ENCODE results near the gene HEATR3.
A peak's percentile ranks its signal among the peaks of the same experiment; 100 is the strongest.

The HEATR3 gene, protein sequence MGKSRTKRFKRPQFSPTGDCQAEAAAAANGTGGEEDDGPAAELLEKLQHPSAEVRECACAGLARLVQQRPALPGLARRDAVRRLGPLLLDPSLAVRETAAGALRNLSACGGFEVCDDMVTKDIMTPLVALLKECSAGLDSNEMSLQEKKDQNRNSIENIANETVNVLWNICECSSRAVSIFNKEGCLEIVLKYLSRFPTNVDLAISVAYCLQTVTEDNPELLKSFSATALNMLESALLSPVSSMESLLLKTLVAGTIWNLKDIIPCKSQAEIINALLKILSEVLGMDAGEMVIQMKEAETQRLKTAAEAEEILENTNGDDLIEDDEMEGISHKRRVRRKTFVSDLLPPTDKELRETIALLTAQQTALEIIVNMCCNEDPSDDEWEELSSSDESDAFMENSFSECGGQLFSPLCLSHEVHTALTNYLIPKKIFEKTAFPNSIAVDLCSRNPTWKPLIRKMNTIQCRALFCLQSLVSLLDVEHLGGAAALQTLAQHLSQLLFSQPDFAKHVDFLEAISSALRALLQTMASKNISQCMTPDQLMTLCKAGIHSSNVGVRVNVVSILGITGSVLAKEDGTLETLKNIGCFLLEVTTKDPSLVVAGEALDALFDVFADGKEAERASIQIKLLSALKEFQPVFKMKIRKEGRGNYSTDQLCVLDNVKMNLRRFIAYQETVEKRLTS

DNA sequence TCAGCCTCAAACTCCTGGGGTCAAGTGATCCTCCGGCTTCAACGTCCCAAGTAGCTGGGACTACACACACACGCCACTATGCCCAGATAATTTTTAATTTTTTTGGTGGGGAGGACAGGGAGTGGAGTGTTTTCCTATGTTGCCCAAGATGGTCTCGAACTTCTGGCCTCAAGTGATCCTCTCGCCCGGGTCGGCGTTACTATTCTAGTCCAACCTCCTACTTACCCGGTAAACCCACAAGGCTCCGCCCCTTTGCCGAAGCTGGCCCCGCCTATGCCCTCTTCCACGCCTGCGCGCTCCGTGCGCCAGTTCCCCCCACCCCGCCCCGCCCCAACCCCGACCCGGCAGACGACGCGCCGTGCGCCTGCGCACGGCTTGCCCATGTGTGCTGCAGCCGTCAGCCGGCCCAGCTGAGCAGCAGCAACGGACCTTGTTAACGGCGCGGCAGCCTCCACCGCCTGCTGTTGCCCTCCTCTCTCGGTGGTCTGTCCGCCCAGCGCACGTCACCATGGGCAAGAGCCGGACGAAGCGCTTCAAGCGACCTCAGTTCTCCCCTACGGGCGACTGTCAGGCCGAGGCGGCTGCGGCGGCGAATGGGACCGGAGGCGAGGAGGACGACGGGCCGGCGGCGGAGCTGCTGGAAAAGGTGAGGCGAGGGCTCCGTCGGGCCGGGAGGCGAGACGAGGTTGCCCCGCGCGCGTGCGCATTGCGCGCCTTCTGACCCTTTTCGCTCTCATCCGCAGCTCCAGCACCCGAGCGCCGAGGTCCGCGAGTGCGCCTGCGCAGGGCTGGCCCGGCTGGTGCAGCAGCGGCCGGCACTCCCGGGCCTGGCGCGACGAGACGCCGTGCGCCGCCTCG, at the start of gene HEATR3:
Gene HEATR3 (plus strand): TSS at position 347 of the 858 bp plus-strand sequence. CDS start 162 bp downstream, at position 509.
- peak; percentile 92 for DNase-seq (ENCODE audit: low read depth)

DNA sequence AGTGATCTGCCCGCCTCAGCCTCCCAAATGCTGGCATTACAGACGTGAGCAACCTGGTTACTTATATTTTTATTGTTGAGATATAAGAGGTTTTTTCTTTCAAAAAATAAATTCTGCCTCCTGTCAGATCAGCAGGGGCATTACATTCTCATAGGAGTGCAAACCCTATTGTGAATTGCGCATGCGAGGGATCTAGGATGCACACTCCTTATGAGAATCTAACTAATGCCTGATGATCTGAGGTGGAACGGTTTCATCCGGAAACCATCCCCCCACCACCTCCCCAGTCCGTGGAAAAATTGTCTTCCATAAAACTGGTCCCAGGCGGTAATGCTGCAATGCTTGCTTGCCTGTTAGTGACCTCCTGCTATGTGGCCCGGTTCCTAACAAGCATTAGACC, 48.2 kb upstream of the HEATR3 start:
- DNase-seq (ENCODE audit: low read depth), result no peak

DNA sequence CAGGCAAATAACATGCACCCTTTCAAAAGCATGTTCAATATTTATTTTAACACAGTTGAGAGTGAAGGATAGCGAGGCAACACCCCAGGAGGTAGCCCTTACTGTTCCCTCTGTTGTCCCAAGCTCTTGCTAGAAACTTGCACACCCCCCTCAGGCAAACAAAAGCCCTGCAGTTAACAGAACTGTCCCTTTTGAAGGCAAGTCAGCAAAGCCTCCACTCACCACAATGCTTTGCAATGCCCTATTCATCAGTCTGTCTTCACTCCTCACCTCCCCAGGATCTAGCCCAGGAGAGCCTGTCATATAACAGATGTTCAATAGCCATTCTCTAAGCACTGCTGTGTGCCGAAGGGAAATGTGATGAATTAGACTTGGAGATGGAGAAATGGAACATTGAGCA, 44.2 kb upstream of the HEATR3 start:
- DNase-seq (ENCODE audit: low read depth), result peak; percentile 37

DNA sequence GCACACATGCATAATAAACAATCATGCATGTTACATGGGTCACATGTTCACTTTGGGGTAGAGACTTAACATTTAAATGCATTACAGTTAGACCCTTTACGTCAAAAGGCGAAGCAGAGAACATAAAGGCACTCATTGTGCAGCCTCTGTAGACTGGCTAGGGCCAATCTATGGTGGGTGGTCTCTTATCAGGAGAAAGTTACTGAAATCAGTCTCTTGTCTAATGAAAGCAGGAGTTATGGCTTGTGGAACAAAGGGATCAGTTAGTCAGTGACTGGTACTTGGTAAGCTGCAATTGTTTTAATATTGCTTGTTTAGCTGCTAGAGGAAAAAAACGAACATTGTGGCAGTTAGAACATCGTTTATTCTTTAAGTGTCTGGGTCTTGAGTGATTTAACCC, 42.1 kb upstream of the HEATR3 start:
- no peak for DNase-seq (ENCODE audit: low read depth)

DNA sequence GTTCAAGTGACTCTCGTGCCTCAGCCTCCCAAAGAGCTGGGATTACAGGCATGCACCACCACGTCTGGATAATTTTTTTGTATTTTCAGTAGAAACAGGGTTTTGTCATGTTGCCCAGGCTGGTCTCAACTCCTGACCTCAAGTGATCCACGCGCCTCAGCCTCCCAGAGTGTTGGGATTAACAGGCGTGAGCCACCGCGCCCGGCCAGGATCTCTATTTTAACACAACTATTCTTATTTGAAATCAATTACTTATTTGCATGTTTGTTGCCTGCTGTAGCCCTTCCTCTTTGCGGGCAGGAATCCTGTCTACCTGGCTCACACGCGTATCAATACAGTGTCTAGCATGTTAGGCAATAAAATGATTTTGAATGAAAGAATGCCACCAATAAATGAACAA, 41.6 kb upstream of the HEATR3 start:
- no peak for DNase-seq (ENCODE audit: low read depth)

DNA sequence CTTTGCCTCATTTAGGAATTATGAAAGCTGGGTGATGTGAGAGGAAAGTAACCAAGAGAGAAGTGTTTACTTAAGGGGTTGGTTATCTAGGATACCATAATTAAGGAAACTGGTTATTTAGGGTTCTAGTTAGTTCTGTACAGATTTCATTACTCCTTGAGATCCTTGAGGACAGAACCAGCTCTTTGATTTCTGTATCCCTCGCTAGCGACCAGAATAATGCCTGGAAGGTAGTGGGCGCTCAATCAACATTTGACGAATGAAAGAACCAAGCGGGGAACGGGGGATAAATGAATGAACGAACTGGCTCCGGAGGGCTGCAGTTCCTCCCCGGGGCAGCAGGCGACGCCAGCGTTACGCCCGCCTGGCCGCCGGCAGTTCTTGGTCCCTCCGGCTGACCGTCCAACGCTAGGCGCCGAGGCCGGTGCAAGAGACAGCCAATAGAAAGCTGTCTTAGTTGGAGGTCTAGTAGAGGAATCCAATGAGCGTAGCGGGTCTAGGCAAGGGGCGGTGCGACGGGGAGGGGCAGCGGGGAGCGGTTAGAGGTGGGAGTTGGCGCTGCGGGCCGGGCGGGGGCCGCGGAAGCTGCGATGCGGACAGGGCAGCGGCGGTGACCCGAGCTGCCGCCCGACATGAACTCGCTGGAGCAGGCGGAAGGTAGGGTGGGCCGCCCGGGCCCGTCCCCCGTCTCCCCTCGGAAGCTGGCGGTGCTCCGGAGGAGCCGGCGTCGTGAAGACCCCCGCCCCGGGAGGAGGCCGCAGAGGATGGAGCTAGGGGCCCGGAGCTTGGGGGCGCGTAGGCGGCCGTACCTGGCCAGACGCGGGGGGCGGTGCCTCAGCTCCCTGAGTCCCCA, 40.9 kb upstream of the HEATR3 start, which contains the start of gene CNEP1R1:
Gene CNEP1R1 (plus strand): TSS at position 542 of the 853 bp plus-strand sequence. CDS start 91 bp downstream, at position 633.
- peak; percentile 98 for DNase-seq (ENCODE audit: low read depth)

DNA sequence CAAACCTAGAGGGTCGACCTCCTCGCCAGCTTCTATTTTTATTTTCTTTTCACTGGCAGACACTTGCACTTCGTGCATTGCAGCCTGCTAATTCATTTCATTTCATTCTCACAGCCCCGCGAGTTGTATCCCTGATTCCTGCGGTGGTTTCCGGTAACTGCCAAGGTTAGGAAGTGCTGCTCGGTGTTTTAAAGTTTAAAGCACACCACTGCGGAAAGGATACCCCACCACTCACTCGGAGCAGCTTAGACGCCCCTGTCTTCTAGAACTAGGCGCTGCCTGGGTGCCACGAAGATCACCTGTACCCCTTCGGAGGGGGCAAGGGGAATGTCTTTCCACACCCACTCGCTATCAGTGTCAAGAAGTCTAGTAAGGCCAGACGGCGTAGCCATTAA, 40.2 kb upstream of the HEATR3 start:
- DNase-seq (ENCODE audit: low read depth), result peak; percentile 39

DNA sequence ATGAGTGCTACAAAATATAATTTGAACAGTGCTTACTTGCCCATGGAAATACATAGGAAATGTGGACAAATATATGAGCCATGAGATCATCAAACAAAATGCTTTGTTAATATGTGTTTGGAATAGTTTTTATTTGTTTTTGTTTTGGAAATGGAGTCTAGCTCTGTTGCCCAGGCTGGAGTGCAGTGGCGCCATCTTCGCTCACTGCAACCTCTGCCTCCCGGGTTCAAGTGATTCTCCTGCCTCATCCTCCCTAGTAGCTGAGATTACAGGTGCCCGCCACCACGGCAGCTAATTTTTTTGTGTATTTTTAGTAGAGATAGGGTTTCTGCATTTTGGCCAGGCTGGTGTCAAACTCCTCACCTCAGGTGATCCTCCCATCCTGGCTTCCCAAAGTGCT, 37.9 kb upstream of the HEATR3 start:
- DNase-seq (ENCODE audit: low read depth), result no peak

DNA sequence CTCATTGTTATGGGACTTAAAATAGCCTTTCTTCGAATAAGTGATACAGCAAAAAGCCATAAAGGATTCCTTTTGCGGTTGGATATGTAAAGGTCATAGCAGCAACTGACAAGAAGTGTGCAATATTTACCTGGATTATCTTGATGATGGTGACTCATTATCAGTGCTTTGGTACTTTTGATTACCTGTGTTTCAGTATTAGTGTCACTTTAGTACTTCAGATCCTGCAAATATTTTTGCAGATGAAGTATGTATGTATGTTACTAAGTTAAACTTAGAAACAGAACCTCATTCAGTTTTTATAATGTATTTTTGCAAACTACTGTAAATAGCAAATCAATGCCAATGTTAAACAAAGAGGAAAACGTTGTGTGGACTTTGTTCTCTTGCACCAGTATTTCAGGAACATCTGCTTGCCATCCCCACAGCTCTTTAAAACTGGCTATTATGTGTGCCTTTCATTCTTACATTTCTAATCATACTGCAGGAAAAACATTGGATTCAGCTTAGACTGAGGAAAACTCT, 30.2 kb upstream of the HEATR3 start:
- DNase-seq (ENCODE audit: low read depth), result no peak

DNA sequence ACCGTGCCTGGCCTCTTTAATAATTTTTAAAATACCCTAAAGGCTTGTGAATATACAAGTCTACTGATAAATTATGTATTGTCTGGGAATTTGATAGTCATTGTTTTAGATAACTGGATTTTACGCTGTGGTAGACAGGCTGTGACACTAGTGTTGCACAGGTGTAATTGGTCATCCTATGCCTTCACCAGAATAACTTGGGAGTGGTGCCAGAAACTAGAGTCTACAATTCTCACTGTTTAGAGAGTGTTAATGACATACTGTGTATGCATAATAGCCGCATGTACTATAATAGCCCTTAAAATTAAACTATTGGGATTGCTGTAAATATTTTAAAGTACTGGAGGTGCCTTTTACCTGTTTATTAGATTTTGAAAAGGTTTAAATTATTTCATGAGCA, 29.3 kb upstream of the HEATR3 start:
- DNase-seq (ENCODE audit: low read depth), result no peak

DNA sequence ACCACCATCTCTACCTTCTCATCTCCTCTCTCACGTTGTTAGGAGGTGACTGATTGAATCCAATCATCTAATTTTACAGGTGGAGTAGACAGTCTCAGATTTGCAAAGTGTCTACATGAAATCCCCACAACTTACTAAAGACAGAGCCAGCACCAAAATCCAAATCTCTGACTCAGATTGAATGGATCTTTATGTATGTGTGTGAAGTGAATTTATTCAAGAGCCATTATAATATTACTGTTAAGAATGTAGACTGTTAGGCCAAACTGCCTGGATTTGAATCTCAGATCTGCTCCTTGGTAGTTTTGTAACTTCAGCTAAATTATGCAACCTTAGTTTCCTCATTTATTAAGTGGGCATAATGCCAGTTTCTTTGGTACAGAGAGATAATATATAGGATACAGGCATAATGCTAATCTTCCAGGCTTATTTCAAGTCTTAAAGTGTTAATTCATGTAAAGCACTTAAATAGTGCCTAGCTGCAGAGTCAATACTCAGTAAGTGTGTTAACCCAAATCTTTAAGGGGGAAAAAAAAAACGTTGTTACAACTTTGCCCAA, 28.0 kb upstream of the HEATR3 start:
- no peak for DNase-seq (ENCODE audit: low read depth)

DNA sequence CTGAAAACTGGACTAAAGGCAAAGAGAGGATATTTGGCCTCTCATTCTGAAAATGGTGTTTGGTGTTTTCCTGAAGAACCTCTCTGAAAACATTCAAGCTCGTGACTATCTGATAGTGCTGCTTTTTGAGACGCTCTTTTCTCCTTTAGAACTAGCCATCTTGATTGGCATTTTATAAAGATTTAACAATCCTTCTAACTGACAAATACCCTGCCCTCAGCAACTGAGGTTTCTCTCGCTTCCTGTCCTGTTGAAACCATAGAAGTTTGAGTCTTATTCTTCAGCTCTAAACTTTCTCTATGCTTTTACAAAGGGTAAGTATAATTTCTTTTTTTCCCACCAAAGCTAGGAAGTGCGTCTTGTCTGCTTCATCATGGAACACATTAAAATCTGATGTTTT, 27.5 kb upstream of the HEATR3 start:
- DNase-seq (ENCODE audit: low read depth), result no peak

DNA sequence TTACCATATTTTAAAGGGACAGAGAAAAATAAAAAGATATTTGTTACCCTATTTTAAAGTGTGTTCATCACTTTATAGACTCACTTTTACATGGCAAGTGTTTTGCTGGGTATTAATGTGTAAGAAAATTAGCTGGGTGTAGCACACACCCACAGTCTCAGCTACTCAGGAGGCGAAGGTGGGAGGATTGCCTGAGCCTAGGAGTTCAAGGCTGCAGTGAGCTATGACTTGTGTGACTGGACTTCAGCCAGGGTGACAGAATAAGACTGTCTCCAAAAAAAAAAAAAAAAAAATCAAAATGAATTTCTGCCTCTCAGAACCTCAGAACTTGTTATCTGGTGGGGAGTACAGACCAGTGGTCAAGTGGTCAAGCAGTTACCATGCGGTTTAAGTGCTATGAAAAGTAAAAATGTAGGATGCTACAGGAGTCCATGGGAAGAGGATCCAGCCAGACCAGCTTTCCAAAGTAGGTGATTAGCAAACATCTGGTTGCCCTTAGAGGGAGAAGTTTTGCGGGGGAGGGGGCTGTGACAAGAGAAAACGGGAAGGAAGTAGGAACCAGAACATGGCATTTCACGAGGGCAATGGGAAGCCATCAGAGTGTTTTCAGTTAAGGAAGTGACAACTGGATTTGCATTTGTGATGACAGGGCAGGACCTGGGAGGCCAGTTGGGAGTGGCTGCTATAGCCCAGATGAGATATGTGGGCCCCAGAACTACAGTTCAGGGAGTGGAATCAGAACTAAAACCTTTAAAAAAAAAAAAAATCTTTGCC, 26.8 kb upstream of the HEATR3 start:
- DNase-seq (ENCODE audit: low read depth), result no peak

DNA sequence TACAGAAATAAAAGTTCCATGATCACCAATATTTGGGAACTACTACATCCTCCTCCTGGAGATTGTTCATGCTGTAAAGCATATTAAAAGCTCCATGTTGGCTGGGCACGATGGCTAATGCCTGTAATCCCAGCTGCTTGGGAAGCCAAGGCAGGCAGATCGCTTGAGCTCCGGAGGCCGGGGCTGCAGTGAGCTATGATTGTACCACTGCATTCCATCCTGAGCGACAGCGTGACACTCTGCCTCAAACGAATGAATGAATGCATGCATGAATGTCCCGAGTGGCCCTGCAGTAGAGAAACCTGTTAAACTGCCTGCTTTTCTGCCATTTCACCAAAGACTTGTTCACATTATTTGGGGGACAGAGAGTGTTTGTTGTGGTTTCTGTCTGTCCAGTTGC, 25.8 kb upstream of the HEATR3 start:
- no peak for DNase-seq (ENCODE audit: low read depth)

DNA sequence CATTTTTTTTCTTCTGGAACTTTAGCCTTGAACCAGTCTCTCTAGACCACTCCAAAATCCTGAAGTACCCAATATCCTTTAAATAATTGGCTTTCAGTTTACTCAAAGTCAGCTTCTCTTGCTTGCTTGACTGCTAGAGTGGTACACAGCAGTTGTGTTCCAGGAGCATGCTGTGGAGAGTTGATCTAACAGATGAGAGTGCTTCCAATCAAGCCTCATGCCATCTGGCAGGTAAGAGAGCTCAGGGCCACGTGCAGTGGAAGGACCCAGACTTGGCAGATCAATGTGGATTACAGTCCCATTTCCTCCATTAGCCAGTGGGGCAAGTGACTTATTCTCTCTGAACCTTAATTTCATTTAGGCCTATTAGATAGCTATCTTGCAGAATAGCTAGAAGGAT, 25.1 kb upstream of the HEATR3 start:
- no peak for DNase-seq (ENCODE audit: low read depth)

DNA sequence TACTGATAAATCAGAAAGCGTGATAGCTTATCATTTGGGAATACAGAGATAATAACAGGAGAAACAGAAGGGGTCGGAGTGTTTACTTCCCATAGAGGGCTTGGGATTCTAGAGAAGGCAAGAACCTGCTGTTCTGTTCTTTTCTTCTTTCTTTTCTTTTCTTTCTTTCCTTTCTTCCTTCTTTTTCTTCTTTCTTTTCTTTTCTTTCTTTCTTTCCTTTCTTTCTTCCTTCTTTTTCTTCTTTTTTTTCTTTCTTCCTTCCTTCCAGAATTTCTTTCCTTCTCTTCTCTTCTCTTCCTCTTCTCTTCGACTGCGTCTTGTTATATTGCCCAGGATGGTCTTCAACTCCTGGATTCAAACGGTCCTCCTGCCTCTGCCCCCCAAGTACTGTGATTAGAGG, 22.4 kb upstream of the HEATR3 start:
- DNase-seq (ENCODE audit: low read depth), result no peak

DNA sequence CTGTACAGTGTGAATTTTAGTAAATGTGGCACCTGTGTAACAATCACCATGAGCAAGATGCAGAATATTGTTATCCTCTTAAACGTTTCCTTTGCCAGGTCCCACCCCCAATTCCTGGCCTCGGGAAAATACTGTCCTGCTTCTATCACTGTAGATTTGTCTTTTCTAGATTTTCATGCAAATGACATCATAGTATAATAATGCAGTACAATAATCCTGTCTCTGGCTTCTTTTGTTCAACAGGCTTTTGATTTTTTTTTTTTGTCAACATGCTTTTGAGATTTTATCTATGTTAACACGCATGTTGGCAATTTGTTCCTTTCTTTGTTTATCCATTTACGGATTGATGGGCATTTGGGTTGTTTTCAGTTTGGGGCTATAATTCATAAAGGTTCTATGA, 20.4 kb upstream of the HEATR3 start:
- DNase-seq (ENCODE audit: low read depth), result no peak

DNA sequence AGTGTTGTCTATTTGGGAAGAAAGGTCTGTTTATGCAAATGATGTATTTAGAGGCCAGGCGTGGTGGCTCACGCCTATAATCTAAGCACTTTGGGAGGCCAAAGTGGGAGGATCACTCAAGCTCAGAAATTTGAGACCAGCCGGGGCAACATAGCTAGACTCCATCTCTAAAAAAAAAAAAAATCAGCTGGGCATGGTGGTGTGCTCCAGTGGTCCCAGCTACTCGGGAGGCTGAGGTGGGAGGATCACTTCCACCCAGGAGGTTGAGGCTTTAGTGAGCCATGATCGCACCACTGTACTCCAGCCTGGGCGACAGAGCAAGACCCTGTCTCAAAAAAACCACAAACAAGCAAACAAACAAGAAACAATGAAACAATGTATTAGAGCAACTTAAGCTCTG, 18.9 kb upstream of the HEATR3 start:
- DNase-seq (ENCODE audit: low read depth), result no peak

DNA sequence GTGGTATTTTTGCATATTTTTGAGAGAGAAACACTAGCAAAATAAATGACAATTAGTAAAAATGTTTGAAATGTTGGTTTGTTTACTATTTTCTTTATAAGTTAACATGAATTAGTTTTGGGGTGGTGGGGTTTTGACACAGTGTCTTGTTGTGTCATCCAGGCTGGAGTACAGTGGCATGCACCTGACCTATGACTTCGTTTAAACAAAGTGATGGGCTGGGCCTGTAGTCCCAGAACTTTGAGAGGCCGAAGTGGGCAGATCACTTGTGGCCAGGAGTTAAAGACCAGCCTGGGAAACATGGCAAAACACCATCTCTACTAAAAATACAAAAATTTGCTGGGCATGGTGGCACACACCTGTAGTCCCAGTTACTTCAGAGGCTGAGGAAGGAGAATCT, 17.9 kb upstream of the HEATR3 start:
- DNase-seq (ENCODE audit: low read depth), result no peak

DNA sequence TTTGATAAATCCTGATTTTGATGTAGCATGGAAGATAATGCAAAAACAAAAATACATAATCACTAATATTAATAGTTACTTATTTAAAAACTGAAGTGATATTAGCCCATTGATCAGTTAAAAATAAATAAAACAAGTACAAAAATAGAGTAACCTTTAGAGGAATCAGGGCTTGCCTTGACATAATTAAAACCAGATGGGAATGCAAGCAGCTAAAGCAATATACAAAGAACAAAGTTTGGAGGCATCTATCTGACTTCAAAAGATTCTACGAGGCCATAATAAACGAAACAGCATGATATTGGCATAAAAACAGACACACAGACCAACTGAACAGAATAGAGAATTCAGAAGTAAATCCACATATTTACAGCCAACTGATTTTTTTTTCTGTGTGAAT, 15.0 kb upstream of the HEATR3 start:
- DNase-seq (ENCODE audit: low read depth), result no peak
